RCC 7860 (cell line): ENCODE results near the gene TMEM245.

Source experiments
- DNase-seq: peaks from one replicate; pipeline ENCODE4 v3.0.0-alpha.2; 2015; ENCODE audit warnings: low spot score
- FAIRE-seq: peaks from 2 replicates; lab custom pipeline; 2012; peaks lifted over from hg19 to GRCh38; lab: Jason Lieb, UNC

The TMEM245 gene

GRCh38 chr9:109119439-109120203 is at the start of gene TMEM245:
Gene TMEM245 (minus strand): TSS chr9:109119947. CDS start chr9:109119913, 34 bp downstream.
- peak; percentile 59 for FAIRE-seq

GRCh38 chr9:109168170-109168569 is 48.4 kb upstream of the TMEM245 start:
- FAIRE-seq (no peak), DNase-seq (no peak)

More at GRCh38 chr9:109119439-109120203, at the start of gene TMEM245:
- DNase-seq = peak; percentile 98

GRCh38 chr9:109167716-109168115 is 48.0 kb upstream of the TMEM245 start:
- FAIRE-seq = no peak
- DNase-seq = no peak

GRCh38 chr9:109166771-109167601 is 47.2 kb upstream of the TMEM245 start, which contains the start of gene FRRS1L:
Gene FRRS1L (minus strand): TSS chr9:109167249. CDS start chr9:109167138, 111 bp downstream.
- DNase-seq = no peak
- no peak for FAIRE-seq

DNA sequence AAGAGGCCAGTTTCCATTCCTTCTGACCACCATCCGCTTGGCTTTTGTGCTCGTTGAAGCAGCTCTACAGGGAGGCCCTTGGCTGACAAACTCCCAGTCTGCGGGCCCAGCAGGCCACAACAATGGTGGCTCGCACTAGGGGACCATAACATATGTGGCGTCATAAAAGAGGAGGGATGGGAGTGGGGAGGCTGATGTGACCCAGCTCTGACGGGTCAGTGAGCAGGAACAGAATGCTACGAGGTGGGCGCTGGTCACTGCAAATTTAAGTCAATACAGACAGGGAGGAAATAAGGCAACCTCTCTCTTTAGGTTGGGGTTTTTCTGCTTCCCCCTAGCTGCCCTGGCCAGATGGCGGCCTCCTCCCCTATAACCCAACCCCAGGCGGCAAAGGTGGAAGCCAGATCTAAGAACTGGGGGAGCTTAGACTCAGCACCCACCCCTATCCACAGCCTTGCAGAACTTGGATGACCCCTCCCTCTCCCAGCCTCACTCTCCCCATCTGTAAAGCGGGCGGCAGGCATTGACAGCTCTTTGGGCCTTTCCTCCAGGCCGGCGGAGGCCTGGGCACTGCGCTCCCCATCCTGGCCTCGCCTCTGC is 46.5 kb upstream of the TMEM245 start:
- FAIRE-seq (no peak), DNase-seq (no peak)

DNA sequence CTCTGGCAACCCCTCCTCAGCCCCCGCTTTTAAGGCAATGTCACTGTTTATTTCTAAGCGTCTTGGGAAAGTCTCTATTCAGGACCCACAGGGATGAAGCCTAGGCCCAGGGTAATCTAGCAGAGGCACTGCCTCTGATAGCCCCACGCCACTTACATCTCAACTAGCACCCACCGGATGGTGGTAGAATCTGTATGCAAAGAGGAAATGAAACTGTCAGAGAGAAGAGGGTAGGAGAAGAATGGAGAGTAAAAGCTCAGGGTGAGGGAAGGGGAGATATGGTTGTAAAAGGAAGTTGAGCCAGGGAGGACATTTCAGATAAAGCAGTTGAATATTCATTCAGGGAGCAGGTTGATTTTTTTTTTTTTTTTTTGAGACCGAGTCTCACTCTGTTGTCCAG is 44.3 kb upstream of the TMEM245 start:
- DNase-seq (no peak), FAIRE-seq (no peak)

DNA sequence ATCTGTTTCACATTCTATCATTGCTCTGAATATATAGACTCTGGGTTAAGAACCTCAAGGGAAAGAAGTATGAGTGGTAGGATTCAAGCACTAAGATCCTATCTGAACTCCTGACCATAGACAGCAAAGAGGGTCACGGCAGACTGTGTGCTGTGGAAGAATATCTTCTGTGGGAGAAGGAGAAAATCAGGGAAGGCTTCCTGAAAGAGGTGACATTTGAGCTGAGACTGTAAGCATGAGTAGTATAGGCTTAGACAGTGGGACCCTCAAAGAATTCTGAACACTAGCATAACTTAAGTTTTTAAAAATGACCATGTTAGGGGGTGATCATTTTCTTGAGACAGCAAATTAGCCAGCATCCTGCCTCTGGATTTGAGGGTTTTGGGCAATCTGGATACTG is 43.4 kb upstream of the TMEM245 start:
- DNase-seq (no peak), FAIRE-seq (no peak)

- no peak for DNase-seq
- no peak for FAIRE-seq
These were observed 42.9 kb upstream of the TMEM245 start for GRCh38 chr9:109162677-109163076.

GRCh38 chr9:109161471-109161870 is 41.7 kb upstream of the TMEM245 start:
- FAIRE-seq = no peak
- no peak for DNase-seq

DNA sequence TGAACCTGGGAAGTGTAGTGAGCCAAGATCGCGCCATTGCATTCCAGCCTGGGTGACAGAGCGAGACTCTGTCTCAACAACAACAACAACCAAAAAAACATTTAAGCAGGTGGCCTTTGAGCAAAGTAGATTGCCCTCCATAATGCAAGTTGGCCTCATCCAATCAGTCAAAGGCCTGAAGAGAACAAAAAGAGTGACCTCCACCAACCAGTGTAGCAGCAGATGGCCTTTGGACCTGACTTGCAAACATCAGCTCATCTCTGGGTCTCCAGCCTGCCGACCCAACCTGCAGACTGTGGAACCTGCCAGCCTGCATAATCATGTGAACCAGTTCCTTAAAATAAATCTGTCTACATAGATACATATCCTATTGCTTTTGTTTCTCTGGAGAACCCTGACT is 39.8 kb upstream of the TMEM245 start:
- DNase-seq (no peak), FAIRE-seq (no peak)

DNA sequence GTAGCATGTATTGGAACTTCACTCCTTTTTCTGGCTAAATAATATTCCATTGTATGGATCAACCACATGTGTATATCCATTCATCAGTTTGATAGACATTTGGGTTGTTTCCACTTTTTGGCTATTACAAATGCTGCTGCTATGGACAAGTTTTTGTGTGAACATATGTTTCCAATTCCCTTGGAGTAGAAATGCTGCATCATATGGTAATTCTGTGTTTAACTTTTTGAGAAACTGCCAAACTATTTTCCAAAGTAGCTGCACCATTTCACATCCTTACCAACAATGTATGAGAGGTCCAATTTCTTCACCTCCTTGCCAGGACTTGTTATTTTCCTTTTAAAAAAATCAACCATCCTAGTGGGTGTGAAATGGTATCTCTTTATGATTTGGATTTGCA is 38.9 kb upstream of the TMEM245 start:
- FAIRE-seq = no peak

DNA sequence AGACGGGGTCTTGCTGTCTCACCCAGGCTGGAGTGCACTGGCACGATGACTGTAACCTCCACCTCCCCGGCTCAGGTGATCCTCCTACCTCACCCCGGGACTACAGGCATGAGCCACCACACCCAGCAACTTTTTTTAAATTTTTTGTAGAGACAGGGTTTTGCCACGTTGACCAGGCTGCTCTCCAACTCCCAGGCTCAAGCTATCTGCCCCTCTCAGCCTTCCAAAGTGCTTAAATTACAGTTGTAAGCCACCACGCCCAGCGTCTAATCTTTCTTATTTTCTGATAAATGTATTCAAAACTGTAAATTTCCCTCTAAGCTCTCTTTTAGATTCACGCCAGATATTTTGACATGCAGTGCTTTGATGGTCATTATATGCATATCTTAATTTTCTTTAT is 37.0 kb upstream of the TMEM245 start:
- no peak for FAIRE-seq
- no peak for DNase-seq

More for the DNA sequence above, 38.9 kb upstream of the TMEM245 start:
- no peak for DNase-seq

- DNase-seq (no peak), FAIRE-seq (no peak)
These were observed 31.3 kb upstream of the TMEM245 start for GRCh38 chr9:109150925-109151545.

DNA sequence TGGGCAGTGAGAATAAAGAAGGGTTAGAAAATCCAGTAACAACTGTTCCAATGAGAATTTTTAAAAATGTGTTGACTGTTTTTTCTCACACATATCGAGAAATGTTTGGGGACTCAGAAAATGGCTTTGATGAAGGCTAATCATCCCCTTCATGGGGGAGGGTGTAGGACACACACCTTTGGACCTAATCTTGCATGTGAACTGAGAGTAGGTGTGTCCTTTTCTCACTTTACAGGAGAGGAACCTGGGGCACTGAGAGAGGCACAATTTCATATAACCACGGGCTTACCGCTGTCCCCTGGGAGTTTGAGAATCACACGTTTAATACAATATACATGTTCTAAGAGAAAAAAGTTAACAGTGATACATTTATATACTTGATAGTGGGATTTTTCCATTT is 30.0 kb upstream of the TMEM245 start:
- DNase-seq (no peak), FAIRE-seq (no peak)

DNA sequence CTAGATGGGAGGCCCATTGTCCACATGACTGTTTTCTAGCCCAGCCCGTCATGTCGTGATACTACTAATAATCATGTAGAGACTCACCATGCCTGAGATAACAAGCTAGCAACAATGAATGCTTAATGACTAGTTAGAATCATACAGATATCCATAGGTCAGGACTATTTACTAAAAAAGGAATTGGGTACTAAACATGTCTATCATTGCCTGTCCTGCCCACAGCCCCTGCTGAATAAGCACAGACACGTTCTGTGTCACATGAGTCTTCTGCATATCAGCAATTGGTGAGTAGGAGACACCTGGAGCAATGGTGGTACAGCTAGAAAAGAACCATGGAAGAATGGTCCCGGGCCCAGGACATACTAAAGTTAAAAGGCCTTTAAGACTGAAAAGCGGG is 29.3 kb upstream of the TMEM245 start:
- DNase-seq = no peak
- FAIRE-seq = no peak

DNA sequence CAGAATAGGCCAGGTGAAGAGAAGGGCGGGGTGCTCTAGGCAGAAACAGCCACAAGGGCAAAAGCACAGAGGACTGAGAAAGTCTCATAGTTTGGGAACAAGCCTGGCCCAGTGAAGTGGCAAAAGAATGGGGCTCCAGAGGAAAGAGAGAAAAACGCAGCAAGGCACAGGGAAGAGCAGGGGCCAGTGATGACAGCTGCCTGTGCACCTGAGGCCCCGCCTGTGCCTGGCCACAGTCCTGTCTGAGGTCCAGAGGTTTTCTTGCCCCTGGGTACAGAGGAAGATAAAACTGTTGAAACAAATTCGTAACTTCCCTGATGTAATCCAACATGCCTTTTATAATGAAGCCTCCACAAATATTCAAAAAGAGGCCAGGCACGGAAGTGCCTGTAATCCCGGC is 25.3 kb upstream of the TMEM245 start:
- no peak for DNase-seq
- no peak for FAIRE-seq

DNA sequence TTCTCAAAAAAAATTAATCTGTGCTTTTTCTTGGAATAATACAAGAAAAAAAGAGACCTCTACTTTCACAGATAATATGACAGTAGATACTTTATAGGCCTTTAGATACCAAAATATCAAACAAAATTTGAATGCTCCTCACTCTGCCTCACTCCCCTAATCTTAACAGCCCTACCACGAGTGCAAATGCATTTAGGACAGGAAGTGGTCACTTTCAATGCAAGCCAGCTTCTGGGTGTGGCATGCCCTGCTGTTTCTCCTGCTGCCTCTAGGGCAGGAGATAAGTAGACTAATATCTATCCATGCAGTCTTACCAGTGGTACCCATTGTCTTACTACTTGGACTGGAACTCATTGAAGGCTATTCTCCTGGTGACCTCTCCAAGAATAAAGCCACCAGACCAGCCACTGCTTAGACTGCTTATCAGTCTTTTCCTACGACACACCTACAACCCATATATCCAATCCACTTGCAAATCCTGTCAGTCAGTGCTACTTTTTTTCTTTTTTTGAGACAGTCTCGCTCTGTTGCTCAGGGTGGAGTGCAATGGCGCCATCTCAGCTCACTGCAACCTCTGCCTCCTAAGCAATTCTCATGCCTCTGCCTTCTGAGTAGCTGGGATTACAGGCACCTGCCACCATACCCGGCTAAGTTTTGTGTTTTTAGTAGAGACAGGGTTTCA is 24.3 kb upstream of the TMEM245 start:
- peak; percentile 21 for FAIRE-seq
- DNase-seq = peak; percentile 50

- no peak for DNase-seq
- FAIRE-seq = no peak
These were observed 21.6 kb upstream of the TMEM245 start for GRCh38 chr9:109141375-109141774.

GRCh38 chr9:109139851-109140250 is 20.1 kb upstream of the TMEM245 start:
- DNase-seq = no peak
- FAIRE-seq = no peak

DNA sequence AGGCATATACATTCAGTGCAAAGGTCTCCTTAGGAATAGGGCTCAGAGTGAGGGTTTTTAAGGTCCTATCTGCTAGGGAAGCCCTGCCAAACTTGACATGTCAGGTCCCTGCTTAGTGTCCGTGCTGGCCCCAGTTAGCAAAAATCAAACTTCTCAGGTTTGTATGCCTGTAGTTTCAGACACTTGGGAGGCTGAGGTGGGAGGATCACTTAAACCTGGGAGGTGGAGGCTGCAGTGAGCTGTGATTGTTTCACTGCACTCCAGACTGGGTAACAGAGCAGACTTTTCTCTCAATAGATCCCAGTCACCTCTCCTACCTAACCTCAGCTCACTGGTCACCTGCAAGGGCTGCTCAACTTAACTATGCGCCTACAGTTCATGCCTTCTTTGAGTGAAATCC is 18.7 kb upstream of the TMEM245 start:
- no peak for DNase-seq
- FAIRE-seq = no peak
